Sigmoid colon (tissue), 4 donors: Measurements from ENCODE around the gene RRP1.

Experiments used
- CTCF ChIP-seq, 4 experiments: fragments of 450-650 bp in 3 of 4; fragments of 200-600 bp in 1 of 4; IDR thresholded peaks; one replicate each; pipeline ENCODE4 v1.5.1; 2016 to 2019; ENCODE audit warnings: antibody characterized with exemption in 4 of 4, mild to moderate bottlenecking in 3 of 4, moderate library complexity in 2 of 4
- EP300 ChIP-seq, 4 donors: sonication (generic); formaldehyde crosslinking; IDR thresholded peaks; one replicate each; pipeline ENCODE4 v1.6.1; 2017; ENCODE audit warnings: antibody characterized with exemption in 4 of 4
- POLR2A ChIP-seq, 2 donors: fragments of 450-650 bp; IDR thresholded peaks; one replicate each; pipeline ENCODE4 v1.6.1; 2016; ENCODE audit warnings: antibody characterized with exemption in 2 of 2, mild to moderate bottlenecking in 2 of 2, moderate library complexity in 2 of 2
- POLR2AphosphoS5 ChIP-seq, 4 donors: sonication (generic); formaldehyde crosslinking; IDR thresholded peaks; one replicate each; pipeline ENCODE4 v1.6.1; 2017; ENCODE audit warnings: antibody characterized with exemption in 4 of 4

GRCh38 chr21:43745772-43746517 lies 43.4 kb upstream of the RRP1 start:
- TF ChIP-seq CTCF (IDR thresholded peaks at IDR 0.05) (no peak), POLR2AphosphoS5 (IDR thresholded peaks at IDR 0.05) (no peak), POLR2A (IDR thresholded peaks at IDR 0.05) (no peak), EP300 (IDR thresholded peaks at IDR 0.05) (no peak)
